Activated CD4-positive, alpha-beta memory T cell treated with anti-CD3 and anti-CD28 coated beads for 36 hours (primary cell): ENCODE measurements around the gene ACACB. TPM values are rescaled to one million over a fixed set of nuclear protein-coding genes. Genes with fewer than 3 reads are reported as not detected.

Experiments
- CTCF ChIA-PET: fragments of 350-600 bp; sonication (Branson Sonifier 250); formaldehyde crosslinking; loops from one replicate; lab custom pipeline; 2021; ENCODE audit warnings: antibody characterized with exemption, inconsistent platforms; lab: Charles Lee
- POLR2A ChIA-PET: fragments of 350-600 bp; sonication (Branson Sonifier 250); formaldehyde crosslinking; loops from one replicate; lab custom pipeline; 2021; ENCODE audit warnings: antibody characterized with exemption; lab: Charles Lee
- DNase-seq: peaks from one replicate; pipeline ENCODE4 v3.0.0-alpha.2; 2020
- H3K27ac Mint-ChIP-seq: one replicate; pipeline ENCODE4 v1.8.0; 2021; ENCODE audit warnings: mixed read lengths
- H3K27me3 Mint-ChIP-seq: one replicate; pipeline ENCODE4 v1.8.0; 2021; ENCODE audit warnings: mixed read lengths
- H3K36me3 Mint-ChIP-seq: one replicate; pipeline ENCODE4 v1.8.0; 2021; ENCODE audit warnings: mixed read lengths
- H3K4me1 Mint-ChIP-seq: one replicate; pipeline ENCODE4 v1.8.0; 2021; ENCODE audit warnings: low read depth, mixed read lengths
- H3K4me3 Mint-ChIP-seq: one replicate; pipeline ENCODE4 v1.8.0; 2021; ENCODE audit warnings: mild to moderate bottlenecking, mixed read lengths
- H3K9me3 Mint-ChIP-seq: one replicate; pipeline ENCODE4 v1.8.0; 2021; ENCODE audit warnings: mixed read lengths
- intact Hi-C: fragments of 100-400 bp; cut with micrococcal nuclease; formaldehyde crosslinking; loops from one replicate; pipeline ENCODE4 v1.15.1; 2023
- total RNA-seq, 2 experiments: library from RNA; stranded (reverse); gene quantifications; one replicate each; pipeline ENCODE4 v1.2.3, GENCODE V29; 2021

Gene ACACB
- total RNA-seq, 2 experiments from 2014 or later, result 11.1 to 12.7 TPM

GRCh38 chr12:109291521-109292341, 175.3 kb downstream of the ACACB start:
- no peak for DNase-seq
- no peaks in the 10 kb centered on the region for H3K9me3 Mint-ChIP-seq
- intact Hi-C loops, result no loop called here
- CTCF ChIA-PET, result no interaction called here
- no peak overlapping the region for H3K27ac Mint-ChIP-seq
- no peaks in the 10 kb centered on the region for H3K4me1 Mint-ChIP-seq
- H3K4me3 Mint-ChIP-seq, result no peak overlapping the region
- H3K27me3 Mint-ChIP-seq, result peaks cover 27% of the 10 kb centered on the region
- H3K36me3 Mint-ChIP-seq, result no peaks in the 10 kb centered on the region
- POLR2A ChIA-PET, result no interaction called here

GRCh38 chr12:109292342-109292711, 175.9 kb downstream of the ACACB start:
- intact Hi-C loops, result no loop called here
- CTCF ChIA-PET, result no interaction called here
- Mint-ChIP-seq H3K9me3 (no peaks in the 10 kb centered on the region), H3K27ac (no peak overlapping the region), H3K4me1 (no peaks in the 10 kb centered on the region), H3K27me3 (peaks cover 27% of the 10 kb centered on the region), H3K4me3 (no peak overlapping the region), H3K36me3 (no peaks in the 10 kb centered on the region)
- no peak for DNase-seq
- POLR2A ChIA-PET, result no interaction called here

- Mint-ChIP-seq H3K4me1 (no peaks in the 10 kb centered on the region), H3K27me3 (peaks cover 27% of the 10 kb centered on the region), H3K4me3 (no peak overlapping the region), H3K9me3 (no peaks in the 10 kb centered on the region), H3K36me3 (no peaks in the 10 kb centered on the region), H3K27ac (no peak overlapping the region)
- no peak for DNase-seq
- CTCF ChIA-PET, result no interaction called here
- intact Hi-C loops, result no loop called here
- POLR2A ChIA-PET, result no interaction called here
Measured at GRCh38 chr12:109293106-109293505, 176.7 kb downstream of the ACACB start.

GRCh38 chr12:109294286-109294796, 178.0 kb downstream of the ACACB start:
- intact Hi-C loops, result no loop called here
- Mint-ChIP-seq H3K36me3 (no peaks in the 10 kb centered on the region), H3K4me3 (no peak overlapping the region), H3K27me3 (peaks cover 25% of the 10 kb centered on the region), H3K4me1 (no peaks in the 10 kb centered on the region), H3K9me3 (no peaks in the 10 kb centered on the region), H3K27ac (no peak overlapping the region)
- no peak for DNase-seq
- ChIA-PET POLR2A (no interaction called here), CTCF (no interaction called here)

- H3K36me3 Mint-ChIP-seq, result no peaks in the 10 kb centered on the region
- peaks cover 23% of the 10 kb centered on the region for H3K27me3 Mint-ChIP-seq
- H3K9me3 Mint-ChIP-seq, result no peaks in the 10 kb centered on the region
- DNase-seq, result no peak
- H3K4me1 Mint-ChIP-seq, result no peaks in the 10 kb centered on the region
- H3K4me3 Mint-ChIP-seq, result no peak overlapping the region
- ChIA-PET POLR2A (no interaction called here), CTCF (no interaction called here)
- no peak overlapping the region for H3K27ac Mint-ChIP-seq
- intact Hi-C loops, result no loop called here
Measured at GRCh38 chr12:109295764-109296425, 179.5 kb downstream of the ACACB start.

GRCh38 chr12:109296431-109296830, 180.0 kb downstream of the ACACB start:
- H3K27ac Mint-ChIP-seq, result no peak overlapping the region
- intact Hi-C loops, result no loop called here
- DNase-seq, result no peak
- CTCF ChIA-PET, result no interaction called here
- H3K4me3 Mint-ChIP-seq, result no peak overlapping the region
- H3K36me3 Mint-ChIP-seq, result no peaks in the 10 kb centered on the region
- POLR2A ChIA-PET, result no interaction called here
- peaks cover 20% of the 10 kb centered on the region for H3K27me3 Mint-ChIP-seq
- no peaks in the 10 kb centered on the region for H3K4me1 Mint-ChIP-seq
- H3K9me3 Mint-ChIP-seq, result no peaks in the 10 kb centered on the region

GRCh38 chr12:109299849-109300248, 183.5 kb downstream of the ACACB start:
- Mint-ChIP-seq H3K4me1 (no peaks in the 10 kb centered on the region), H3K27me3 (peaks cover 16% of the 10 kb centered on the region), H3K9me3 (no peaks in the 10 kb centered on the region), H3K36me3 (no peaks in the 10 kb centered on the region), H3K4me3 (no peak overlapping the region), H3K27ac (no peak overlapping the region)
- intact Hi-C loops, result no loop called here
- ChIA-PET CTCF (no interaction called here), POLR2A (no interaction called here)
- DNase-seq, result no peak

- DNase-seq, result no peak
- ChIA-PET CTCF (interaction anchor here (0.7 to 1.0 kb wide), 3 partner anchors 17 to 162 kb away, joined by 3 read pairs; no protein-coding TSS in a partner anchor), POLR2A (no interaction called here)
- Mint-ChIP-seq H3K9me3 (no peaks in the 10 kb centered on the region), H3K4me1 (no peaks in the 10 kb centered on the region), H3K4me3 (no peak overlapping the region), H3K27me3 (peaks cover 20% of the 10 kb centered on the region), H3K36me3 (no peaks in the 10 kb centered on the region), H3K27ac (no peak overlapping the region)
- intact Hi-C loops, result no loop called here
Measured at GRCh38 chr12:109301643-109302168, 185.3 kb downstream of the ACACB start.

- H3K4me1 Mint-ChIP-seq, result no peaks in the 10 kb centered on the region
- POLR2A ChIA-PET, result no interaction called here
- intact Hi-C loops, result no loop called here
Measured at GRCh38 chr12:109302358-109302757, 186.0 kb downstream of the ACACB start.

GRCh38 chr12:109302770-109303169, 186.4 kb downstream of the ACACB start:
- CTCF ChIA-PET, result no interaction called here
- H3K27me3 Mint-ChIP-seq, result peaks cover 30% of the 10 kb centered on the region
- DNase-seq, result no peak

More at GRCh38 chr12:109302358-109302757, 186.0 kb downstream of the ACACB start:
- H3K4me3 Mint-ChIP-seq, result no peak overlapping the region
- H3K27ac Mint-ChIP-seq, result no peak overlapping the region
- DNase-seq, result no peak
- H3K27me3 Mint-ChIP-seq, result peaks cover 26% of the 10 kb centered on the region
- no peaks in the 10 kb centered on the region for H3K36me3 Mint-ChIP-seq
- CTCF ChIA-PET, result interaction anchor here (0.7 to 1.0 kb wide), 2 partner anchors 17 to 147 kb away, joined by 3 read pairs; no protein-coding TSS in a partner anchor
- no peaks in the 10 kb centered on the region for H3K9me3 Mint-ChIP-seq

GRCh38 chr12:109304485-109304884, 188.1 kb downstream of the ACACB start:
- H3K9me3 Mint-ChIP-seq, result no peaks in the 10 kb centered on the region
- intact Hi-C loops, result no loop called here
- no peaks in the 10 kb centered on the region for H3K36me3 Mint-ChIP-seq
- no peak overlapping the region for H3K27ac Mint-ChIP-seq
- peaks cover 42% of the 10 kb centered on the region for H3K27me3 Mint-ChIP-seq
- no peak overlapping the region for H3K4me3 Mint-ChIP-seq
- peaks cover 3% of the 10 kb centered on the region for H3K4me1 Mint-ChIP-seq
- ChIA-PET POLR2A (no interaction called here), CTCF (no interaction called here)
- DNase-seq, result no peak

More at GRCh38 chr12:109302770-109303169, 186.4 kb downstream of the ACACB start:
- intact Hi-C loops, result no loop called here
- Mint-ChIP-seq H3K9me3 (no peaks in the 10 kb centered on the region), H3K36me3 (no peaks in the 10 kb centered on the region), H3K27ac (no peak overlapping the region), H3K4me1 (no peaks in the 10 kb centered on the region), H3K4me3 (no peak overlapping the region)
- POLR2A ChIA-PET, result no interaction called here

- H3K36me3 Mint-ChIP-seq, result no peaks in the 10 kb centered on the region
- H3K9me3 Mint-ChIP-seq, result no peaks in the 10 kb centered on the region
- ChIA-PET POLR2A (interaction anchor here (0.6 kb wide), 1 partner anchor 12 kb away, joined by 3 read pairs; no protein-coding TSS in a partner anchor), CTCF (no interaction called here)
- no peak overlapping the region for H3K4me3 Mint-ChIP-seq
- intact Hi-C loops, result no loop called here
- peaks cover 6% of the 10 kb centered on the region for H3K4me1 Mint-ChIP-seq
- peaks cover 47% of the 10 kb centered on the region for H3K27me3 Mint-ChIP-seq
- no peak overlapping the region for H3K27ac Mint-ChIP-seq
- no peak for DNase-seq
Measured at GRCh38 chr12:109305547-109305946, 189.2 kb downstream of the ACACB start.
